Measurements from ENCODE around the gene NXPE4. TPM values are rescaled to one million over a fixed set of nuclear protein-coding genes. Genes with fewer than 3 reads are reported as not detected.
"Not testable (repeated sequence)": the region's sequence is repeated elsewhere in the genome, so short reads cannot be mapped to it uniquely, and the experiment has no call there.

The NXPE4 gene
- total and polyA plus RNA-seq, 4 experiments from 2014 or later = not detected

DNA sequence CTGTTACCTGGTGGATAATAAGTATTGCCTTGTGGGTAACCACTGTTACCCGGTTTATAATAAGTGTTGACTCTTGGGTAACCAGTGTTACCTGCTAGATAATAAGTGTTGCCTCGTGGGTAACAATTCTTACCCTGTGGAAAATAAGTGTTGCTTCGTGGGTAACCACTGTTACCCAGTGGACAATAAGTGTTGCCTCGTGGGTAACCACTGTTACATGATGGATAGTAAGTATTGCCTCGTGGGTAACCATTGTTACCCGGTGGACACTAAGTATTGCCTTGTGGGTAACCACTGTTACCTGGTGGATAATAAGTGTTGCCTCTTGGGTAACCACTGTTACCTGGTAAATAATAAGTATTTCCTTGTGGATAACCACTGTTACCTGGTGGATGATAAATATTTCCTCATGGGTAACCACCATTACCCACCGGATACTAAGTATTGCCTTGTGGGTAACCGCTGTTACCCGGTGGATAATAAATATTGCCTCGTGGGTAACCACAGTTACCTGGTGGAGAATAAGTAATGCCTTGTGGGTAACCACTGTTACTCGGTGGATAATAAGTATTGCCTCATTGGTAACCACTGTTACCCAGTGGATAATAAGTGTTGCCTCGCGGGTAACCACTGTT is 8.7 kb upstream of the NXPE4 start:
- no peaks in the 10 kb centered on the region for H3K4me1 ChIP-seq (ENCODE audit: insufficient read depth, low read length)
- Mint-ChIP-seq H3K27ac (no peak overlapping the region), H3K4me3 (no peak overlapping the region), H3K27me3 (no peaks in the 10 kb centered on the region), H3K36me3 (no peaks in the 10 kb centered on the region), H3K4me1 (no peaks in the 10 kb centered on the region), H3K9me3 (peaks cover 0 to 9% (median 0%) of the 10 kb centered on the region in 8 donors)
- no peaks in the 10 kb centered on the region for H3K36me3 ChIP-seq (ENCODE audit: insufficient read depth, low read length)
- H3K9me3 ChIP-seq (ENCODE audit: control insufficient read depth in 1 of 2, low read length in 2 of 2) = no peaks in the 10 kb centered on the region
- no peaks in the 10 kb centered on the region for H3K27me3 ChIP-seq (ENCODE audit: insufficient read depth, low read length)
- ChIA-PET POLR2A (ENCODE audit: partially characterized antibody) (no interaction called here), CTCF (ENCODE audit: partially characterized antibody) (no interaction called here)
- no peak overlapping the region for H3K27ac ChIP-seq (ENCODE audit: low read depth, low read length)
- DNase-seq = no peak
- intact Hi-C loops (cut with micrococcal nuclease) = no loop called here
- no peak overlapping the region for H3K4me3 ChIP-seq (ENCODE audit: low read length in 2 of 2)

DNA sequence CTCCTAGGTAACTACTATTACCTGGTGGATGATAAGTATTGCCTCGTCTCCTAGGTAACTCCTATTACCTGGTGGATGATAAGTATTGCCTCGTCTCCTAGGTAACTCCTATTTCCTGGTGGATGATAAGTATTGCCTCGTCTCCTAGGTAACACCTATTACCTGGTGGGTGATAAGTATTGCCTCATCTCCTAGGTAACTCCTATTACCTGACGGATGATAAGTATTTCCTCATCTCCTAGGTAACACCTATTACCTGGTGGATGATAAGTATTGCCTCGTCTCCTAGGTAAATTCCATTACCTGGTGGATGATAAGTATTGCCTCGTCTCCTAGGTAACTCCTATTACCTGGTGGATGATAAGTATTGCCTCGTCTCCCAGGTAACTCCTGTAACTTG is 7.6 kb upstream of the NXPE4 start:
- H3K9me3 ChIP-seq (ENCODE audit: control insufficient read depth in 1 of 2, low read length in 2 of 2); H3K4me1 ChIP-seq (ENCODE audit: insufficient read depth, low read length); H3K36me3 Mint-ChIP-seq; H3K4me3 ChIP-seq (ENCODE audit: low read length in 2 of 2); H3K27me3 ChIP-seq (ENCODE audit: insufficient read depth, low read length); H3K36me3 ChIP-seq (ENCODE audit: insufficient read depth, low read length); POLR2A ChIA-PET (ENCODE audit: partially characterized antibody); H3K27ac ChIP-seq (ENCODE audit: low read depth, low read length); H3K27ac Mint-ChIP-seq; CTCF ChIA-PET (ENCODE audit: partially characterized antibody); H3K27me3 Mint-ChIP-seq; H3K9me3 Mint-ChIP-seq; H3K4me3 Mint-ChIP-seq; intact Hi-C loops (cut with micrococcal nuclease); H3K4me1 Mint-ChIP-seq: not testable (repeated sequence)
- DNase-seq = peak in 1 of 5 donors; percentile 0

DNA sequence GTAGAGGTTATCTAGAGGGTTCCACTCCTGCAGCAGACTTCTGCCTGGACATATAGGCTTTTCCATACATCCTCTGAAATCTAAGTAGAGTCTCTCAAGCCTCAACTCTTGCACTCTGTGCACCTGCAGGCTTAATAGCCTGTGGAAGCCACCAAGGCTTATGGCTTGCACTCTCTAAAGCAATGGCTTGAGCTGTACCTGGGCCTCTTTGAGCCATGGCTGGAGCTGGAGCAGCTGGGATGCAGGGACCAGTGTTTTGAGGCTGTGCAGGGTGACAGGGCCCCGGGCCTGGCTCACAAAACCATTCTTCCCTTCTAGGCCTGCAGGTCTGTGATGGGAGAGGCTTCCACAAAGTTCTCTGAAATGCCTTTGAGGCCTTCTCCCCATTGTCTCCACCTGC is 2.9 kb upstream of the NXPE4 start:
- H3K36me3 ChIP-seq (ENCODE audit: insufficient read depth, low read length) = no peaks in the 10 kb centered on the region
- H3K9me3 ChIP-seq (ENCODE audit: control insufficient read depth in 1 of 2, low read length in 2 of 2) = no peaks in the 10 kb centered on the region
- H3K27me3 ChIP-seq (ENCODE audit: insufficient read depth, low read length) = no peaks in the 10 kb centered on the region
- ChIA-PET CTCF (ENCODE audit: partially characterized antibody) (no interaction called here), POLR2A (ENCODE audit: partially characterized antibody) (no interaction called here)
- H3K27ac ChIP-seq (ENCODE audit: low read depth, low read length) = no peak overlapping the region
- no peak for DNase-seq
- no peaks in the 10 kb centered on the region for H3K36me3 Mint-ChIP-seq
- no peak overlapping the region for H3K27ac Mint-ChIP-seq
- intact Hi-C loops (cut with micrococcal nuclease) = no loop called here
- no peaks in the 10 kb centered on the region for H3K4me1 Mint-ChIP-seq
- no peak overlapping the region for H3K4me3 ChIP-seq (ENCODE audit: low read length in 2 of 2)
- H3K9me3 Mint-ChIP-seq = peaks cover 0 to 2% (median 0%) of the 10 kb centered on the region in 8 donors
- no peaks in the 10 kb centered on the region for H3K4me1 ChIP-seq (ENCODE audit: insufficient read depth, low read length)
- H3K4me3 Mint-ChIP-seq = no peak overlapping the region
- H3K27me3 Mint-ChIP-seq = no peaks in the 10 kb centered on the region

DNA sequence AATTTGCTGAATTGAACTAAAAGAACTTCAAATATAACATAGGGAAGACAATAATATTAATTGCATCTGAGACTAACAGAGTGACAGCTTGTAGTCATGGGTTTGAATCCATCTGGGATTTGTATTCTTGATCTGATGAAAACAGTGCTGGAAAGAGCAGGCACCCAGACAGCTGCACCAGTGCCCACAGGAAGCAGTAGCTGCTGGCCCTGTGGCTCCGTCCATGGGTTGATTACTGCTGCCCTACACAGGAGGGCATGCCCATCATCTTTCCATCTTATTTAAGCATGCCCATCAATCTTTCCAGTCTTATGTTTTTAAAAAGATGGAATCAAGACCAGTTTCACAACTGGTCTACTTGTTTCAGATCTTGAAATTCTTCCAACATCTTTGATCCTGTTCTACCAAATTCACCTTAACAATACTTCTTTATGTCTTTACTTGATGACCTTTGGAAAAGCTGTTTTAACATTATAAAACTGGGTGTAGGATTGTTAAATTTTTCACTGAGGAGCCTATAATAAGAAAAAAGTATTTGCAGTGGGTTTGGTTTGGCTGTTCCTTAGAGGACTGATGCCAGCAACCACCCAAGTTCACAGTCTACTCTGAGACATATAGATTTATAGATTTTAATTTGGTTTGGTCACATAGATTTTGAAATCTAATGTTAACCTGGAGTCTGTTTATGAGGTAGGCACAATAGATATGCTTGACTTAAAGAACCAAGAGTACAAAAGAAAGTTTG is 761 bp upstream of the NXPE4 start:
- H3K36me3 ChIP-seq (ENCODE audit: insufficient read depth, low read length) = no peaks in the 10 kb centered on the region
- no peak overlapping the region for H3K4me3 Mint-ChIP-seq
- DNase-seq = no peak
- no peak overlapping the region for H3K4me3 ChIP-seq (ENCODE audit: low read length in 2 of 2)
- CTCF ChIA-PET (ENCODE audit: partially characterized antibody) = no interaction called here
- no peaks in the 10 kb centered on the region for H3K9me3 ChIP-seq (ENCODE audit: control insufficient read depth in 1 of 2, low read length in 2 of 2)
- intact Hi-C loops (cut with micrococcal nuclease) = no loop called here
- no peaks in the 10 kb centered on the region for H3K36me3 Mint-ChIP-seq
- H3K4me1 ChIP-seq (ENCODE audit: insufficient read depth, low read length) = no peaks in the 10 kb centered on the region
- POLR2A ChIA-PET (ENCODE audit: partially characterized antibody) = no interaction called here
- H3K27me3 Mint-ChIP-seq = peaks cover 0 to 4% of the 10 kb centered on the region in 2 donors
- no peaks in the 10 kb centered on the region for H3K4me1 Mint-ChIP-seq
- H3K27ac ChIP-seq (ENCODE audit: low read depth, low read length) = no peak overlapping the region
- no peak overlapping the region for H3K27ac Mint-ChIP-seq
- H3K27me3 ChIP-seq (ENCODE audit: insufficient read depth, low read length) = no peaks in the 10 kb centered on the region
- no peaks in the 10 kb centered on the region for H3K9me3 Mint-ChIP-seq

DNA sequence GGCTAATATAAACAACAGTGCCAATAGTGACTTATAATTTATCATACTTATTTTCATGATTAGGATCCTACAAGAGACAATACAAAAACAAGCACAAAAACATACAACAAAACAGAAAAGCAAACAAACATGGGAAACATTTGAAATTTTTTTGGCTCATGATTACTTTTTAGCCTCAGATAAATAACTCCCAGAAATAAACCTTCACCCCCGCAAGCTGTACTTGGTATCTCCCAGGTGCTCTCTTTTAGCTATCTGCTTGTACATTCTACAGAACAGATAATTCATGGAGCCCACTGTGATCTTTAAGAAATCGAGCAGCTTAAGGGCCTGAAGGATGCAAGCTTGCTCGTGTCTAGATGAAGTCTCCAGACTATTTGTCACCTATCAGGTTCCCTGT is 883 bp downstream of the NXPE4 start:
- no peaks in the 10 kb centered on the region for H3K9me3 ChIP-seq (ENCODE audit: control insufficient read depth in 1 of 2, low read length in 2 of 2)
- no peak overlapping the region for H3K27ac Mint-ChIP-seq
- peaks cover 0 to 5% of the 10 kb centered on the region in 2 donors for H3K27me3 Mint-ChIP-seq
- intact Hi-C loops (cut with micrococcal nuclease) = no loop called here
- H3K4me1 Mint-ChIP-seq = no peaks in the 10 kb centered on the region
- no peaks in the 10 kb centered on the region for H3K4me1 ChIP-seq (ENCODE audit: insufficient read depth, low read length)
- CTCF ChIA-PET (ENCODE audit: partially characterized antibody) = no interaction called here
- H3K27ac ChIP-seq (ENCODE audit: low read depth, low read length) = no peak overlapping the region
- H3K4me3 ChIP-seq (ENCODE audit: low read length in 2 of 2) = no peak overlapping the region
- H3K36me3 Mint-ChIP-seq = no peaks in the 10 kb centered on the region
- POLR2A ChIA-PET (ENCODE audit: partially characterized antibody) = no interaction called here
- DNase-seq = no peak
- no peaks in the 10 kb centered on the region for H3K27me3 ChIP-seq (ENCODE audit: insufficient read depth, low read length)
- H3K9me3 Mint-ChIP-seq = peaks cover 0 to 3% (median 0%) of the 10 kb centered on the region in 8 donors
- H3K4me3 Mint-ChIP-seq = no peak overlapping the region
- H3K36me3 ChIP-seq (ENCODE audit: insufficient read depth, low read length) = no peaks in the 10 kb centered on the region

DNA sequence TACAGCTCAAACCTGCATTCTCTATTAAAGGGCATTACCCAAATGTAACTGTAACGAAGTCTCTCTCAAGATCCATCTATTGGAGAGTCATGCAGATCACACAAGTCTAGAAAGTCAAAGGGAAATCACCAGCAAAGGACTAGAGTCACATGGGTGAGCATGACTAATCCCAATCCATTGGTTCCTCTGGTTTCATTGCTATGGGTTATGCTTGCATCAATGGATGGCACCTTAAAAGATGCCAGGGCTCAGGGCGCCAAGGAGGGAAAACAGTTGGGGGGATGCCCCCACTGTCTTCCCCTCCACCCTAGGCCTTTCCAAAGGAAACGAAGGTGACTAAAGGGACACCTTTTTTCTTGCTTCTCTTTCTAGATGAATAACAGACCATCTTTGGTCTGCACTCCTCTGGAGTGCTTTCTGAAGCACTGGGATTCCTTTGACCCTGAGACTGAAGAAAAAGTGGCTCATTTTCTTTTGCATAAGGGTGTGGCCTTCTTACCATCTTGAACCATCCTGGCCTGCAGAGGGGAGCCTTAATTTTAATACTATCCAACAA is 8.1 kb downstream of the NXPE4 start:
- Mint-ChIP-seq H3K36me3 (peaks cover 0 to 7% of the 10 kb centered on the region in 2 donors), H3K9me3 (peaks cover 5 to 46% (median 32%) of the 10 kb centered on the region in 8 donors)
- intact Hi-C loops (cut with micrococcal nuclease) = no loop called here

DNA sequence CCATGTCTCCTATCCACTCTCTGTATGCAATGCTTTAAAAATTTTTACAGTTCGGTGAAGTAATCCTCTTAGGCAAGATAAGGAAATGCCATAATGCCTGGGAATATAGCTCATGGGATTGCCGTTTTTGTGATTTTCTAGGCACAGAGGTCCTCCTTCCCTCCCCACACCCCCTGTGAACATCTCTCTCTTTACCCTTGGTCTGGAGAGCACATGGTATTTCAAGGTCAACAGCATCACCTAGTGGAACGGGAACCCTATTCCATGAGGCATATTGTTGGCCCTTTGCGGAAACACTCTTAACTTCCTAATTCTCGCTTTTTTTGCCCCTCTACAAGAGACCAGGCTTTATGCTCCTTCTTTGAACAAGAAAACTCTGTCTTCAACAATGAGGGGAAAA is 8.8 kb downstream of the NXPE4 start:
- ChIA-PET POLR2A (ENCODE audit: partially characterized antibody) (no interaction called here), CTCF (ENCODE audit: partially characterized antibody) (no interaction called here)
- Histone ChIP-seq H3K4me1 (ENCODE audit: insufficient read depth, low read length) (no peaks in the 10 kb centered on the region), H3K27ac (ENCODE audit: low read depth, low read length) (no peak overlapping the region), H3K9me3 (ENCODE audit: control insufficient read depth in 1 of 2, low read length in 2 of 2) (peaks cover 0 to 13% of the 10 kb centered on the region in 2 donors), H3K36me3 (ENCODE audit: insufficient read depth, low read length) (no peaks in the 10 kb centered on the region), H3K4me3 (ENCODE audit: low read length in 2 of 2) (no peak overlapping the region), H3K27me3 (ENCODE audit: insufficient read depth, low read length) (no peaks in the 10 kb centered on the region)
- H3K36me3 Mint-ChIP-seq = peaks cover 0 to 7% of the 10 kb centered on the region in 2 donors
- H3K27me3 Mint-ChIP-seq = peaks cover 0 to 2% of the 10 kb centered on the region in 2 donors
- H3K9me3 Mint-ChIP-seq = peaks cover 5 to 46% (median 32%) of the 10 kb centered on the region in 8 donors
- intact Hi-C loops (cut with micrococcal nuclease) = no loop called here
- DNase-seq = no peak
- H3K4me3 Mint-ChIP-seq = no peak overlapping the region
- H3K27ac Mint-ChIP-seq = no peak overlapping the region
- no peaks in the 10 kb centered on the region for H3K4me1 Mint-ChIP-seq

More for the DNA sequence above, 8.1 kb downstream of the NXPE4 start:
- Histone ChIP-seq H3K36me3 (ENCODE audit: insufficient read depth, low read length) (no peaks in the 10 kb centered on the region), H3K27ac (ENCODE audit: low read depth, low read length) (no peak overlapping the region), H3K4me3 (ENCODE audit: low read length in 2 of 2) (no peak overlapping the region), H3K9me3 (ENCODE audit: control insufficient read depth in 1 of 2, low read length in 2 of 2) (peaks cover 0 to 13% of the 10 kb centered on the region in 2 donors), H3K4me1 (ENCODE audit: insufficient read depth, low read length) (no peaks in the 10 kb centered on the region), H3K27me3 (ENCODE audit: insufficient read depth, low read length) (no peaks in the 10 kb centered on the region)
- no peak overlapping the region for H3K4me3 Mint-ChIP-seq
- no peak for DNase-seq
- H3K27me3 Mint-ChIP-seq = peaks cover 0 to 5% of the 10 kb centered on the region in 2 donors
- ChIA-PET POLR2A (ENCODE audit: partially characterized antibody) (no interaction called here), CTCF (ENCODE audit: partially characterized antibody) (no interaction called here)
- no peaks in the 10 kb centered on the region for H3K4me1 Mint-ChIP-seq
- H3K27ac Mint-ChIP-seq = no peak overlapping the region

All from CD4-positive, alpha-beta memory T cell (primary cell).